T-cell (primary cell): ENCODE results near the gene TMEM232. TPM values are rescaled to one million over a fixed set of nuclear protein-coding genes. Genes with fewer than 3 reads are reported as not detected.

Experiments used
- ATAC-seq, 4 experiments: fragments of 200-7000 bp in 3 of 4; fragments of 150-1000 bp in 1 of 4; cut with Tn5 transposase; replicated peaks in 1 of 4; 1 replicate in 3 of 4; 2 replicates in 1 of 4; pipeline ENCODE4 v1.10.0; 2021; ENCODE audit warnings: moderate library complexity in 3 of 4, mild to moderate bottlenecking in 2 of 4, moderate number of reproducible peaks in 1 of 4
- CTCF ChIA-PET, 2 donors: fragments of 300-600 bp; sonication (Branson Sonifier 250); formaldehyde crosslinking; loops; one replicate each; lab custom pipeline; 2022; ENCODE audit warnings: antibody characterized with exemption in 2 of 2; lab: Charles Lee
- POLR2A ChIA-PET, 2 donors: fragments of 300-600 bp; sonication (Branson Sonifier 250); formaldehyde crosslinking; loops; one replicate each; lab custom pipeline; 2022; ENCODE audit warnings: antibody characterized with exemption in 2 of 2; lab: Charles Lee
- DNase-seq, 35 experiments: peaks; one replicate each; pipeline versions ENCODE4 v3.0.0 to v3.0.0-alpha.2; 2013 to 2023
- H3K27ac ChIP-seq: one replicate; pipeline ENCODE4 v1.5.1; 2013; ENCODE audit warnings: low read length
- H3K27me3 ChIP-seq, 2 experiments: replicated peaks in 1 of 2; 1 replicate in 1 of 2; 2 replicates in 1 of 2; pipeline versions ENCODE4 v1.6.1 to v1.7.0; 2013; ENCODE audit warnings: low read length in 1 of 2, mixed read lengths in 1 of 2; ENCODE audit not compliant: control insufficient read depth in 2 of 2, insufficient read depth in 2 of 2; ENCODE audit errors: extremely low read depth in 1 of 2
- H3K36me3 ChIP-seq, 2 donors: 1 replicate in 1 of 2; 2 replicates in 1 of 2; pipeline versions ENCODE4 v1.6.1 to v1.7.0; 2013; ENCODE audit warnings: low read length in 1 of 2; ENCODE audit not compliant: control insufficient read depth in 2 of 2, insufficient read depth in 1 of 2; ENCODE audit errors: extremely low read depth in 1 of 2
- H3K4me1 ChIP-seq, 2 experiments: 1 replicate in 1 of 2; 2 replicates in 1 of 2; pipeline versions ENCODE4 v1.6.1 to v1.7.0; 2013; ENCODE audit warnings: low read length in 2 of 2, mixed read lengths in 1 of 2; ENCODE audit not compliant: insufficient read depth in 2 of 2, control insufficient read depth in 1 of 2; ENCODE audit errors: extremely low read depth in 1 of 2
- H3K4me3 ChIP-seq, 2 donors: 1 replicate in 1 of 2; 2 replicates in 1 of 2; pipeline versions ENCODE4 v1.5.1 to v1.7.0; 2013; ENCODE audit warnings: mild to moderate bottlenecking in 2 of 2, low read length in 1 of 2, moderate library complexity in 1 of 2; ENCODE audit not compliant: control insufficient read depth in 1 of 2; ENCODE audit errors: extremely low read depth in 1 of 2
- H3K9me3 ChIP-seq: 2 replicates; pipeline ENCODE4 v1.7.0; 2013
- H3K27ac Mint-ChIP-seq, 2 donors: one replicate each; pipeline ENCODE4 v1.8.0; 2020 to 2021; ENCODE audit warnings: mild to moderate bottlenecking in 2 of 2, mixed read lengths in 2 of 2
- H3K27me3 Mint-ChIP-seq, 2 donors: one replicate each; pipeline ENCODE4 v1.8.0; 2021 to 2022; ENCODE audit warnings: mixed read lengths in 2 of 2
- H3K36me3 Mint-ChIP-seq: one replicate; pipeline ENCODE4 v1.8.0; 2021; ENCODE audit warnings: mixed read lengths
- H3K4me1 Mint-ChIP-seq, 3 donors: one replicate each; pipeline ENCODE4 v1.8.0; 2020 to 2022; ENCODE audit warnings: mixed read lengths in 3 of 3, mild to moderate bottlenecking in 1 of 3
- H3K4me3 Mint-ChIP-seq, 3 donors: one replicate each; pipeline ENCODE4 v1.8.0; 2020 to 2022; ENCODE audit warnings: mild to moderate bottlenecking in 3 of 3, mixed read lengths in 3 of 3, moderate library complexity in 3 of 3
- H3K9me3 Mint-ChIP-seq, 3 donors: one replicate each; pipeline ENCODE4 v1.8.0; 2020 to 2022; ENCODE audit warnings: mixed read lengths in 3 of 3
- WGBS: methylation state at CpG from one replicate; pipeline ENCODE4 v1.1.5; 2013; ENCODE audit warnings: missing lambda C conversion rate; ENCODE audit not compliant: insufficient coverage; 5-methylcytosine and 5-hydroxymethylcytosine counted together
- total RNA-seq, 35 experiments: library from RNA in 6 of 35; stranded (reverse) in 6 of 35; fragments of 120-200 nt in 1 of 35; gene quantifications; one replicate each; pipeline versions ENCODE4 v1.2.1 to v1.2.4 and lab custom pipeline; 2013 to 2026

The TMEM232 gene
- total RNA-seq, 5 donors from 2014 or later (not counting 1 experiment from before 2014, with no cell fraction given) = 1.1 to 2.9 (median 1.5) TPM

DNA sequence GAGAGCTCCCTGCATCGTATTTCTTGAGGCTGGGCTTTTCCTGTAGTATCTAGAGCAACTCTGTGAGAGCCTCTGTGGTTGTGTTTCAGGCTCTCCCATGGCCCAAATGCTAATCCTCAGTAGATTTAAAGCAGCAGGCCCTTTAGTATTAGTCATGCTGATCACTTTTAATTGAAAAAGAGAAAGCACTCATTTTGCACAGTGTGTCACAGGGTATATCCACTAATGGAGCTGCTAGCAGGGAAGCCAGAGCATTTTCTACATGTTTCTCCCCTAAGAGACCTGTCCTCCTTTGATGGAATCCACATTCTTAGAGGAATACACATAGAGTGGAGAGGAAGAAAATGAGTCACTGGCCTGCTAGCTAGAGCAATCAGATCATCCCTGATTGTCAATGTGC lies 348.5 kb downstream of the TMEM232 start:
- H3K9me3 ChIP-seq = no peaks in the 10 kb centered on the region
- H3K27ac Mint-ChIP-seq = no peak overlapping the region
- no peak overlapping the region for H3K4me3 Mint-ChIP-seq
- no peak for DNase-seq
- H3K4me1 Mint-ChIP-seq = no peaks in the 10 kb centered on the region
- no peaks in the 10 kb centered on the region for H3K36me3 ChIP-seq
- no peak overlapping the region for H3K27ac ChIP-seq
- H3K36me3 Mint-ChIP-seq = no peaks in the 10 kb centered on the region
- no peaks in the 10 kb centered on the region for H3K27me3 ChIP-seq
- ATAC-seq = no peak
- no CpG with 5 or more reads among the region's 1 CpG for WGBS
- CTCF ChIA-PET = no interaction called here
- H3K9me3 Mint-ChIP-seq = peaks cover 0 to 1% (median 0%) of the 10 kb centered on the region in 3 donors
- POLR2A ChIA-PET = no interaction called here
- no peaks in the 10 kb centered on the region for H3K27me3 Mint-ChIP-seq
- H3K4me3 ChIP-seq = no peak overlapping the region
- no peaks in the 10 kb centered on the region for H3K4me1 ChIP-seq

DNA sequence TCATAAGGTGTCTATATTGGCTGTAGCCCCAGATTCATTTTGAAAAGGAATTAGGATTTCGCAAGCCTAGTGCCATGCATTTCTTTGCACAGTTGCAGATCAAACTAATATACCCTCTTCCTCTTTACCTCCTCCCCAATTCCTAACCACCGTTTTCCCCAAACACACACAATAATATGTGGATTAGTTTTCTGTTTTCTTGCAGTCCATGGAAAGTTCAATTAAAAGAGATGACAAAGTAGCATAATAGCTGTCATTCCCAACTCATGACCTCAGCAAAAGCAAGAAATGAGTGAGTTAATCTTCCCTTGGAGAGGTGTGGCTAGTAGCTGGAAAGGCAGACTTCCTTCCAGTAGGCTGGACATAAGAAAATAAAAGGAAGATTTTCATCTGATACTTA lies 349.1 kb downstream of the TMEM232 start:
- Mint-ChIP-seq H3K27me3 (no peaks in the 10 kb centered on the region), H3K9me3 (no peaks in the 10 kb centered on the region), H3K4me1 (no peaks in the 10 kb centered on the region), H3K4me3 (no peak overlapping the region), H3K27ac (no peak overlapping the region), H3K36me3 (no peaks in the 10 kb centered on the region)
- DNase-seq (no peak), ATAC-seq (no peak)
- Histone ChIP-seq H3K27ac (no peak overlapping the region), H3K27me3 (no peaks in the 10 kb centered on the region), H3K9me3 (no peaks in the 10 kb centered on the region), H3K4me3 (no peak overlapping the region), H3K4me1 (no peaks in the 10 kb centered on the region), H3K36me3 (no peaks in the 10 kb centered on the region)
- no CpG with 5 or more reads among the region's 2 CpGs for WGBS
- POLR2A ChIA-PET = no interaction called here
- CTCF ChIA-PET = no interaction called here

DNA sequence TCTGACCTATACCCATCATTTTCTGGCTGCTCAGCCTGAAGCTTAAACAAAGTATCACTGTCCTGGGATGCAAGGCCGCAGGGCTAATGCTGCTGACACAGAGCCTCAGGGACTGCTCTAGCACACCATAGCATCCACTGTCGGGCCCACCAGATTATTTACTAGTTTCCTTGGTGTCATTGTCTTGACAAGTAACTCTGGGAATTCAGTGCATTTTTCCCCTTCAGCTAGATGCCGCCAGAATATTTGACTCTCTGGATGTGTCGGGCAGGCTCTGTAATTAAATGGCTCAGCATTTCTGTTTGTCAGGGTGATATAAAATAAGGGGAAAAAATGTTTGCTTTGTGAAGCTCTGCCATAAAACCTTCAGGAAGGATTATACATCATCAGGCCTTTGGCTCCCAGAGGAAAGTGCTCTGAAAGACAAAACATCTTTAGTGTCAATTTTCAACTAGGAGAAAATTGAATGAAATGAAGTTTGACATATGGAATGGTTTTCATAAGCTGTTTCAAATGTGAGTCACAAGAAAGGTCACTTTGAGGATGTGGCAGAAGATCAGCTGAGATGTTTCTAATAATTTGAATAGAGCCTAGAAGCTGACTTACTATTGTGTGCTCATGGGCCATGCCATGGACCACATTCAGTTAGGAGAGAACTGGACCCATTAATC lies 350.1 kb downstream of the TMEM232 start:
- Histone ChIP-seq H3K9me3 (no peaks in the 10 kb centered on the region), H3K4me1 (no peaks in the 10 kb centered on the region), H3K27ac (no peak overlapping the region), H3K4me3 (no peak overlapping the region), H3K36me3 (no peaks in the 10 kb centered on the region), H3K27me3 (no peaks in the 10 kb centered on the region)
- Mint-ChIP-seq H3K4me3 (no peak overlapping the region), H3K9me3 (no peaks in the 10 kb centered on the region), H3K4me1 (no peaks in the 10 kb centered on the region), H3K27ac (no peak overlapping the region), H3K27me3 (no peaks in the 10 kb centered on the region), H3K36me3 (no peaks in the 10 kb centered on the region)
- DNase-seq (no peak), ATAC-seq (no peak)
- WGBS = 70% methylated on average over 1 of the region's 4 CpGs
- CTCF ChIA-PET = interaction anchor here in 1 of 2 donors (1.4 kb wide), 1 partner anchor 21 kb away, joined by 3 read pairs; no protein-coding TSS in a partner anchor
- POLR2A ChIA-PET = no interaction called here

DNA sequence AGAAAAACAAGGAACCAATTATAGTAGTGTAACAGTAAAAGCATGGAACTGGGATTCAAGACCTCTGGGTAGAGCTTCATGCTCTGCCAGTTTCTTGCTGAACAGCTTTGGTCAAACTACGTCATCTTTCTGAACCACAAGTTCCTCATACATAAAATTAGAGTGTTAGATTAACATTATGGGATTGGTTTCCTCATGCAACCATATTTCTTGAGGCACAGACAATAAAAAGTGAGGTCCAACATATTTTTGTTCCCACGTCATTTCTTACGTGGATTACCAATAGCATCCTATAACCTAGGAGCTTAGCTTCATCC lies 354.8 kb downstream of the TMEM232 start:
- no peaks in the 10 kb centered on the region for H3K4me1 ChIP-seq
- WGBS = 94% methylated on average over 2 of the region's 3 CpGs
- Mint-ChIP-seq H3K9me3 (no peaks in the 10 kb centered on the region), H3K27ac (no peak overlapping the region), H3K4me3 (no peak overlapping the region), H3K4me1 (no peaks in the 10 kb centered on the region), H3K27me3 (peaks cover 0 to 1% of the 10 kb centered on the region in 2 donors), H3K36me3 (no peaks in the 10 kb centered on the region)
- ATAC-seq = no peak
- DNase-seq = no peak
- POLR2A ChIA-PET = no interaction called here
- peaks cover 0 to 5% of the 10 kb centered on the region in 2 donors for H3K36me3 ChIP-seq
- CTCF ChIA-PET = no interaction called here
- H3K27ac ChIP-seq = no peak overlapping the region
- no peaks in the 10 kb centered on the region for H3K27me3 ChIP-seq
- H3K4me3 ChIP-seq = no peak overlapping the region
- H3K9me3 ChIP-seq = no peaks in the 10 kb centered on the region

DNA sequence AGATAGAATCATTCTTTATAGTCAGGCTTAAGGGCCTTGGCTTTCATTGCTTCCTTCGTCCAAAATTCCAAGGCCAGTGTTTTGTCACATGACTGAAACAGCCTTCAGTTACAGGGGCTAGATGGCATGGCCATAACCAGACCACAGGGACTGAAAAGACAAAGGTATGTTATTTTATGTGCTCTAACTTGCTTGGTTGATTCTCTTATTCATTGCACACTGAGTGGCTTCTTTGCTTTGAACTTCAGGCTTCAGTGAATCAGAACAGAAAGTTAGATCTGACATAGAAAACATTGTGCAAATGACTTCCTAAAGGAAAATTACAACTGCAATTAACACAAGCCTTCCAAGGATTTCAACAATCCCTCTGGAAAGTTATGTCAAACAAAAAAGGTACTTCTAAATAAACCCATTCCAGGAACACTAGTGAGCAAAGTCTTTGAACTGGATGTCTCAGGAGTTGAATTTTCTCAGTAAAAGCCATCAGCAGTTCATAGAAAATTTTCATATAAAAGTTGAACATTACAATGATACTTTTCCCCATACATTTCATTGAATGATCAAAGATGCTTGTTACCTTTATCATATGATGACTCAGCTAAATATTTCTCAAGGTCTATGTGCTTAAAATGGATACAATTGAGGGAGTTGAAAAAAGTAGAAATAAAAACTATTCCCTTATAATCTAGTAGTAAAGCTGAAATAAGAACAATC lies 355.3 kb downstream of the TMEM232 start:
- peaks cover 0 to 1% of the 10 kb centered on the region in 2 donors for H3K27me3 Mint-ChIP-seq

More for the DNA sequence above, 355.3 kb downstream of the TMEM232 start:
- no peak overlapping the region for H3K27ac ChIP-seq
- peaks cover 0 to 5% of the 10 kb centered on the region in 2 donors for H3K36me3 ChIP-seq
- H3K4me3 ChIP-seq = no peak overlapping the region
- H3K4me3 Mint-ChIP-seq = no peak overlapping the region
- ChIA-PET CTCF (no interaction called here), POLR2A (no interaction called here)
- DNase-seq (no peak), ATAC-seq (no peak)
- no peaks in the 10 kb centered on the region for H3K9me3 Mint-ChIP-seq
- H3K36me3 Mint-ChIP-seq = no peaks in the 10 kb centered on the region
- no peaks in the 10 kb centered on the region for H3K4me1 ChIP-seq
- 67% methylated on average over 1 of the region's 1 CpG for WGBS
- H3K9me3 ChIP-seq = no peaks in the 10 kb centered on the region
- H3K4me1 Mint-ChIP-seq = no peaks in the 10 kb centered on the region
- no peak overlapping the region for H3K27ac Mint-ChIP-seq
- no peaks in the 10 kb centered on the region for H3K27me3 ChIP-seq
